Epidermal melanocyte (primary cell): ENCODE measurements around the gene MKNK2.

Experiments used
- DNase-seq: peaks from one replicate; pipeline ENCODE4 v3.0.0; 2011; ENCODE audit warnings: low spot score; ENCODE audit not compliant: insufficient read length

Gene MKNK2

DNA sequence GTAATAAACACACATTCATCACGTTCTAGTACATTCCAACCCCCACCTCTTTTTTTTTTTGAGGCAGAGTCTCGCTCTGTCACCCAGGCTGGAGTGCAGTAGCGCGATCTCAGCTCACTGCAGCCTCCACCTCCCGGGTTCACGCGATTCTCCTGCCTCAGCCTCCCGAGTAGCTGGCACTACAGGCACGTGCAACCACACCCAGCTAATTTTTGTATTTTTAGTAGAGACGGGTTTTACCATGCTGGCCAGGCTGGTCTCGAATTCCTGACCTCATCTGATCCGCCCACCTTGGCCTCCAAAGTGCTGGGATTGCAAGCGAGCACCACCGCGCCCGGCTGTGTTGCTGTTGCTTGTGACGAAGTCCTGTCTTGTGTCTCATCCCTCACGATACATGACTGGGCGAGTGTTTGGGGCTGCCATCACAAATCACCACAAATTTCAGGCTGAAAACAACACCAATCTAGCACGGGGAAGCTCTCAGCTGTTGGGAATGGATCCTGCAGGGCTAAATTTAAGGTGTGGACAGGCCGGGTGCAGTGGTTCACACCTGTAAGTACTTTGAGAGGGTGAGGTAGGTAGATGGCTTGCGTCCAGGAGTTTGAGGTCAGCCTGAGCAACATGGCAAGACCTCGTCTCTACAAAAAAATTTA, 29.4 kb upstream of the MKNK2 start:
- no peak for DNase-seq

DNA sequence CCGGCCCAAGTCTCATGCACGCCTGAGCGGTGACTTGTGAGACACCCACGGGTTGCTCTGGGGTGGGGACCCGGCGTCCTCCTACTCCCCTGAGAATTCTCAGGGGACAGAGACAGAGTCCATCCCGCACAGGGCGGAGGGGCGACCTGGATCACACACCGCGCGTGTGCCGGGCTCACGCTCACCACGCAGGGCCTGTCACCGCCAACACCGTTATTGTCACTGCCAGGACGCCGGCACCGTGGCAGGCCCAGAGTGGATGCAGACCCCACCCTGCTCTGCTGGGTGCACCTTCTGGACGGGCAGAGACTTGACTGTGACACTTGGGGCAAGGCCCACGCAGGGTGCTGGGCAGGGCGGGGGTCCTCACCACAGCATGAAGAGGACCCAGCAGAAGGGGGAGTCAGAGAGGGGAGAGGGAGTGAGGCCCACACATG, 28.8 kb upstream of the MKNK2 start:
- no peak for DNase-seq

DNA sequence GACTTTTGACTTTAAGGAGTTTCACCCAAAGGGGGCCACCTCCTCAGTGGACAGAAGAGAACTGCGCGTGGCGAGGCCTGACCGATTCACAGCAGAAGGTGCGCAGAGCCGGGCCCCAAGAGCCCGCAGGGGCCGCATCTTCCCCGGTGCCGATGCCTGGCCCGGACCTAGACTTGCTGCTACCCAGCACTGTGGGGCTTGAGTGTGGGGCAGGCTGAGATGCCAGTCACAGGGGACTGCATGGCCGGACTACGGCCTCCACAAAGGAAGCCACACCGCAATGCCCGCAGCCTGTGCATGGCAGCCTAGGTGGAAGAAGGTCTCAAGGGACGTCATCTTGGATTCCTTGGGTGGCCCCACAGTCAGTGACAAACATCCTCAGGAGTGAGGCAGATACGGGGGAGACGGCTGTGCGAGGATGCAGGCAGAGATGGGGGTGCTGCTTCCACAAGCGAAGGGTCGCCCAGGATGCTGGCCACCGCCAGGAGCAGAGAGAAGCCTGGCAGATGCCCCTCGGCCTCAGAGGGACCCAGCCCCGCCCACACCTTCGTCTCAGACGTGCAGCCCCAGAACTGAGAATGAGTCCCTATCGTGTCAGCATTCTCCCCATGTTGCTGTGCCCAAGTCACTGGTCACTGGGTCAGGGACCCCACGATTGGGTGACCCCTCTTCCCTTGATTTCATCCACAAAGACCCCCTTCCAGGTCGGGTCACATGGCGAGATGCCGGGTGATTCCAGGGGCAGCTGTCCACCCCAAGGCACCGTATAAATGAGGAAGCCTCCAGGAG, 28.2 kb upstream of the MKNK2 start:
- no peak for DNase-seq

DNA sequence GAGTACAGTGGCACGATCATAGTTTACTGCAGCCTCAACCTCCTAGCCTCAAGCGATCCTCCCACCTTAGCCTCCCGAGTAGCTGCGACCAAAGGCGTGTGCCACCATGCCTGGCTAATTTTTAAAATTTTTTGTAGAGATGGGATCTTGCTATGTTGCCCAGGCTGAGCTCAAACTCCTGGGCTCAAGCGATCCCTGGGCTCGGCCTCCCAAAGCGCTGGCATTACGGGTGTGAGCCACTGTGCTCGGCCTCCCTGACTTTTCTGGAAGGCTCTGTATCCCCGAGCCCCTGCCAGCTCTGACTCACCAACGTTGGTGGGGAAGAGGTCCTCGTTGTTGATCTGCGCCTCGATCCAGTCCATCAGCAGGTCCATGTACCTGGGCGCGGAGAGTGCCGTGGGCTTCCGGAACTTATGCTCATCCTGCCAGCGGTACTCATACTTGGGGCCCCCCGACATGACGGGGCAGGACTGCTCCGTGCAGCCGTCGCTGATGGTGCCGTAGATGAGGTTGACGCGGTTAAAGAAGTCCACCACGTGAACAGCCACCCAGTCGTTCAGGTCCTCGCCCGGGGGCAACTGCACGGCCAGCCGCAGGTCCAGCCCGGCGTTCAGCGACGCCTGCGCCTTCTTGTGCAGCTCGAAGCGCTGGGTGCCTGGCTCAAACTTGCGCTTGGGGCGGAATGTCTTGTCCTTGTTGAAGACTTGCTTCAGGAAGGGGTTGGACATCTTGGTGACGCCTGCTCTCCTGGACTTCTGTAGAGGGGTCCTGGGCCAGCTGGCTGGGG, 27.0 kb upstream of the MKNK2 start:
- DNase-seq = no peak

DNA sequence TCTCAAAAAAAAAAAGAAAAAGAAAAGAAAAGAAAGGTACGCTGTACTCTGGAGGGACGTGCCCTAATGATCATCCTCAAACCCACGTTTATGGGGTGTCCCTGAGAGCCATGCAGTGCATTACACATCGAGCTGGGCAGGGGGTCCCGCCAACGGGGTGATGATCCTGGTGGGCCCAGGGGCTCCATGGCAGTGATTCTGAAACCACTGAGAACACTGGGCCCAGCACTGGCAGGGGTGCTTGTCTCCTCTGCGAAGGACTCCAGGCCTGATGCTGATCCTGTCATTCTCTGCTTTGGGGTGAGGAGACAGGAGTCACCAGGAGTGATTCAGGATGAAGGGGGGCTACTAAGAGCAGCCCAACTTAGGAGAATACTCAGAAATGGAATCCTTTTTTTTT, 26.4 kb upstream of the MKNK2 start:
- no peak for DNase-seq

DNA sequence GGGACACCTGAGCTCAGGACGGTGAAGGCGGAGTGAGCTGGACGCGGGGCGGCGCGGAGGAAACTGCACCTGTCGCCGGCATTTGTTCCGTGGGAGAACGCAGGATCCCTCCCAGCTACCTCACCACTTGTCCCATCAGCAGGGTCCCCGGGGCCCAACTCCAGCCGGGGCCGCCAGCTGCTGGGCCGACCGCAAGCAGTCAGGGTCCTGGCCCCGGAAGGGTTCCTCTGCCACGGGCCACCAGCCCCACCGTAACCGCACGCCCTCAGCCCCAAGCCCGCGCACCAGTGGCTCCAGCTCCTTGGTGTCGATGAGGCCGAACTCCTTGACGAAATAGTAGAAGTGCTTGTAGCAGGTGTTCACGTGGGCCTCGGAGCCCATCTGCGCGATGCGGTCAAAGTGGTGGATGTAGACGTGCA, 25.5 kb upstream of the MKNK2 start:
- DNase-seq = no peak

DNA sequence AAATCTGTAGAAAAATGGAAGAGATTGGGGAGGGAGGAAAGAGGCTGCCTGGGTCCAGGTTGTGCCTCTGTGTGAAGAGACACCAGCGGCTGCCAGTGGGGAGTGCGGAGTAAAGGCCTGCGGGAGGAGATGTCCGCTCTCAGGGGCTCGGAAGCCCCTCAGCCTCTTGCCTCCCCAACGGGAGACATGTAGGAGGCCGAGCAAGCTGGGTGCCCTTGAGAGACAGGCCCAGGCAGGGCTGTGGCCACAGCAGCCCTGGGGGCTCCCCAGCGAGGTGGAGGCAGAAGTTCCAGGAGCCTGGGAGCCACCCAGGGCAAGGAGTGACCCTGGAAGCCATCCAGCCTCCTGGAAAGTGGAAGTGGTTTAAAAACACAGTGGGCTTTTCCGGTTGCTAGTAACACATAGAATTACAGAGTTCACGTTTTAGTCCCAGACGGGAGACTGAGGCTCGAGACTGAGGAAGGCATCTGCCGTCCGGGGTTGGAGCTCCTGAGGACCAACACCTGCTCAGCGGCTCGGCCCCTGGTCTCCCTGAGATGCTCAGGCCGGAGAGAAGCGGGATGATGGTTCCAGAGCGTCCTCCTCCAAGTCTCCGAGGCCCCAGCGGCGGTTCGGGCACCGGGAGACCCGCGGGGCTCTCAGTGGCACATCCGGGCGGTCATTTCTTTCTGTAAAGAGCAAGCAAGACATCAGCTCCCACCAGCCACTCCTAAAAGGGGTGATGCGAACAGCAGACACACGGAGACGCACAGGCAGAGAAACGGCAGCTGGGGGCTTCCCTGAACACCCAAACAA, 21.9 kb upstream of the MKNK2 start:
- DNase-seq = no peak

DNA sequence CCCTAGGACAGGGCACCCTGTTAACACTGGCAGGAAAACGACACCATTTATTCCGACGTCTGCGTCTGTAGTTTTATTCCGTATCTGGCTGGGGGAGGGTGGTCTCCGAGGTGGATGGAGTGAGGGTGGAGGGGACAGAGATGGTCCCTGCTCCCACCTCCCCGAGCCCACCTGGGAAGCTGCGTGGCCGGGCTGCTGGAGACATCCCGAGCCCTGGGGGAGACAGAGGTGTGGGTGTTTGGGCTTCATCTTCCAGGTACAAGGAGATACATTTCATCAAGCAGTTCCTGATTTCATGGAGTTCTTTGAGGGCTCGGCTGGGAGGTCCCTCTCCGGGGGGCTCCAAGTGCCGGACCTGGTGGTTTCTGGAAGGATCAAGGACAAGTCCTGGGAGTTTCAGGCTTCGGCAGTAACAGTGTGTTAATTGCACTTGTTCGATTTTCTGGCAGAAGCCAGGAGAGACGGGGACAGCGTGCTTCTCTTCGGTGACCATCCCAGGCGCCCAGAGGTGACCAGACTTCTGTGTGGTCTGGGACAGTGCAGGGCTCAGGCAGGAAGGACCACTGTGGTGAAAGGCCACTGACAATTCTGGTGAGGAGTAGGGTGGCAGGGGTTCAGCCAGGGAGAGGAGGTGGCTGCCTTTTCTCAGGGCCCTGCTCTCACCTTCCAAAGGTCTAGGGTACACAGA, 20.1 kb upstream of the MKNK2 start:
- no peak for DNase-seq

DNA sequence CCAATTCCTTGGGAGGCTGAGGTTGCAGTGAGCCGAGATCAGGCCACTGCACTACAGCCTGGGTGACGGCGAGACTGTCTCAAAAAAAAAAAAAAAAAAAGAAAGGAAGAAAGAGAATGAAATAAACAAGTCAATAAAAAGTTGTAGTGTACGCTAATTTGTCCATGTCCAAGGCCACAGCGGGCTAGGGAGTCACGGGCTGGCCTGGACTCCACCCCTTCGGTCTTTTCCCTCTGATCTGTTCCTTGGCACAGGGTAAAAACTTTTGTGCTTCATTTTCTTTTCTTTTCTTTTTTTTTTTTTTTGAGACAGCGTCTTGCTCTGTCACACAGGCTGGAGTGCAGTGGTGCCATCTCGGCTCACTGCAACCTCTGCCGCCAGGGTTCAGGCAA, 19.4 kb upstream of the MKNK2 start:
- no peak for DNase-seq

DNA sequence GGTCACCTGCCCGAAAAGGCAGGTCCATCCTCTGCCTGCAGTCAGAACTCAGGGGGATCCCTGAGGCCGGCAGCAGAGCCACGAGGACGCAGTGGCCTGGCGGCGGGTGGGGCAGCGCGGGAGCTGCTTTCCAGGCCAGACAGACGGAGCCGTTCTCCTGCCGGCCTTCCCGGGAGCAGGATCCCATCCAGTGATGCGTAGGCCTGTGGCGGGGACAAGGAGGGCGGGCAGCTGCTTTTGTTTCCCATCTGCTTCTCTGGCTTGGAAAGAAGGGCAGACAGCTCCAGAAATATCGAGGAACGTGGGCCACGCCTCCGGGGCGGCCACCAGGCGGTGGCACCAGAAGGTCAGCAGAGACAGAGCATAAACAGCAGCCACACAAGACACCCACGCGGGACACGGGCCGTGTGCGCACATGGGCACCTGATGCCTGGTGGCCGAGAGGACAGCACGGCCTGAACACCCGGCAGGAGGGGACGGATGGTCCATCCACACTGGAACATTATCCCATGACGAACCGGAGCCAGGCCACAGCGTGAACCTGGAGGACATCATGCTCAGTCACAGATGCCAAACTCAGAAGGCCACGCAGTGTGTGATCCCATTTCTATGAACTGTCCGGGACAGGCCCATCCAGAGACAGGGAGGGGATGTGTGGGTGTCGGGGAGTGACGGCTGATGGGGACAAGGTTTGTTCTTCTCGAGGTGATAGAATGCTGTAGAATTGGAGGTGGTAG, 13.9 kb upstream of the MKNK2 start:
- DNase-seq = no peak

DNA sequence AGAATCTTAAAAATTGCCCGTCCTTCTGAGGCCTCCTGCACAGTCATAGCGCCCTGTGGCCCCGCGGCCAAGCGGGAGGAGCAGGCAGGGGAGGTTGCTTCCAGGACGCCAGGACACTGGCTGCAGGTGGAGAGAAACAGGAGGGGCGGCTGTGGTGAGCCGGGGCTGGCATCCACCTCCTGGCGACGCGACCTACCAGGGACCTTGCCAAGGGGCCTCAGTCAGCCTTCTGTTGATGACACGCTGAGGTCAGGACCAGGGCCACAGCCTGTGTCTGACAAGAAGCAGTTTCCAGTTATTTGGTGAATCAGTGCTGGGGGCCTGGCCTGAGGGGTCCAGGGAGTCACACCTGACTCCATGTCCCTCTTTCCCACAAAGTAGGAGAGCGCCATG, 13.3 kb upstream of the MKNK2 start:
- no peak for DNase-seq

DNA sequence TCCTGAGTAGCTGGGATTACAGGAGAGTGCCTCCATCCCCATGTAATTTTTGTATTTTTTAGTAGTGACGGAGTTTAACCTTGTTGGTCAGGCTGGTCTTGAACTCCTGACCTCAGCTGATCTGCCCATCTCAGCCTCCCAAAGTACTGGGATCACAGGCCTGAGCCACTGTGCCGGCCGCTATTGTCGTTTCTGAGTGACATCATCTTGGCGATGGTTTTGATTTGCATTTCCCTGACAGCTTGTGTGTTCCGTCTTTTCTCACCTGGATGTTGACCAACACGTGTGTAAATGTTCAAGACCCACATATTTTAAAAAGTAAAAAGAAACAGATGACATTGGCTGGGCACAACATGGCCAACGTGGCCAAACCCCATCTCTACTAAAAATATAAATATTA, 12.8 kb upstream of the MKNK2 start:
- no peak for DNase-seq

DNA sequence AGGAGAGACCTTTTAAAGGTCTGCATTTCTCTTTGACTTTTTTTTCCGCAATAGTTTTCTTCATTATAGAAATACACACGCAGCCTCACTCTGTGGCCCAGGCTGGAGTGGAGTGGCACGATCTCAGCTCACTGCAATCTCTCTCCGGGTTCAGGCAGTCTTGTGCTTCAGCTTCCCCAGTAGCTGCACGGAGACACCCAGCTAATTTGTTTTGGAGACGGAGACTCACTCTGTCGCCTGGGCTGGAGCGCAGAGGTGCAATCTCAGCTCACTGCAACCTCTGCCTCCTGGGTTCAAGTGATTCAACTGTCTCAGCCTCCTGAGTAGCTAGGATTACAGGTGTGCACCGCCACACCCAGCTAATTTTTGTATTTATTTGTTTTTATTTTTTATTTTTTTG, 11.7 kb upstream of the MKNK2 start:
- DNase-seq = no peak

DNA sequence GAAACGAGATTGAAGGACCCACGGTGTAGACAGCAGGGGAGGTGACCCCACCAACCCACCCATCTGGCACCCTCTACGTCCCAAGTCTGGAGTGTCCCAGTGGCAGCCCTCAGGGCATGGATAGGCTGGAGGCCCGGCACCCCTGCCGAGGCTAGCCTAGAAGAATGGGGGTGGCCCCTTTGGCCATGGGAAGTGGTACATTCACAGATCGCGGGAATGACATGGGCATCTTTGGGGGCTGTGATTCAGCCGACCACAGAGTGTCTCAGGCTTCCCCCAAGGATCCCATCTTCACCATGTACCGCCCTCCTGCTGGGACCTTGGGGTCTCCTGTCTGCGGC, 11.3 kb upstream of the MKNK2 start:
- no peak for DNase-seq

DNA sequence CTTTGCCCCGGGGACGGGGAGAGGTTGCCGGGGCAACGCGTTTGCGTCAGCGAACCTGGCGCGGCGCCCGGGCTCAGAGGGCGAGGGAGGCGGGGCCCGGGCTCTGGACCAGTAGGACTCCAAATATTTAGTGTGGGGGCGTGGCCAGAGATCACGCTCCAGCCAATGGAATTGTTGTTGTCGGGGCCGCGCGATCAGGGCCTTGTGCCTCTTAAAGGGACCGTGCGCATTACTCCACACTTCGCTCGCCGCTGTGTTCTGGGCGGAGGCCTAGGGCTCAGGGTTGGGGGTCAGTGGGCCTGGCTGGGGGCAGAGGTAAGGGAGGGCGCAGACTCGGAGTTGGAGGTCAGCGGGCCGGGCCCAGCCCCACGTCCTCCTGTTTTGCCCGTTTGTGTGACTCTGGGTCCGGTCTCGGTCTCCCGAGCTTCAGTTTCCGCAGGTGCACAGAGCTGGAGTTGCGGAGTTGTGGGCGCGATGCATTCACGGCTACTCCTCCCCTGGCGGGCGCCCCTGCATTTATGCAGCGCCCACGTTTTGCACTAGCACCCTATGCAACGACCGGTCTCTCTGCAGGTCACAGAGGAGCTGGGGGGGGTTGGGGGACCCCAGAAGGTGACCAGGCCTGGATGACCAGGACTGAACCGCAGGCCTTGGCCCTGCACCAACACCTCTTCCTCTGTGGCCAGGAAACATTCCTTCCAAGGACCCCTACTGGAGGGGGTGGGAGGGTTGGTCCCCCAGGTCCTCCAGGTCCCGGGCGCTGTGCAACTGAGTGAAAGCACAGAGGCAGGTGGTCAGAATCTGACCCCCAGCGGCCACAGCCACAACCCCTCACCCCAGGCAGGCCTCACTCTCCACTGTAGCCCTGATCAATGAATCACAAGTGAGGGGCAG, 10.7 kb upstream of the MKNK2 start:
- peak; percentile 92 for DNase-seq

DNA sequence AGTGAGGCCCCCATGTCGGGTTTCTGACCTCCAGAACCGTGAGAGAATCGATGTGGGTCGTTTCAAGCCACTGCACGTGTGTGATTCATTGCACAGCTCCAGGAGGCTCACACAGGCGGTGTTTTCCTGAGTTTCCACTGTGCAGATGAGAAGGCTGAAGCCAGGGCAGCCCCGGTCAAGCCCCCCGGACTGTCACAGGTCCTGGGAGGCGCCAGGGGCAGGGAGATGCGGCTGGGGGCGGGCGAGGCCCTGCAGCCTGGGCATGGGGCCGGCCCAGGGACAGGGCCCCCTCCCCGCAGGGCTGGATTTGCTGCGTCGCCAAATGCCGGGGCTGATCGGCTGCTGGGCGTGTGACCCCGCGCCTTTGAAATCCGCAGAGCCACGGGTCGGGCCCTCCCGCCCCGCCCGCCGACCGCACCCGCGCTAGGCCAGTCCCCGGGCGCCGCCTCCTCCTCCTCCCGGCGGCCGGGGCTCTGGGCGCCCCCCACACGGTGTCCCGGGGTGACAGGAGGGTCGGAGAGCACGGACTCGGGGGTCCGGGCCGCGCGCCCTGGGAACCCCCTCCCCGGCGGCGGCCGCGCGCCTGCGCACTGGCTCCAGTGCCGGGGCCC, 9.9 kb upstream of the MKNK2 start:
- DNase-seq = peak; percentile 64

DNA sequence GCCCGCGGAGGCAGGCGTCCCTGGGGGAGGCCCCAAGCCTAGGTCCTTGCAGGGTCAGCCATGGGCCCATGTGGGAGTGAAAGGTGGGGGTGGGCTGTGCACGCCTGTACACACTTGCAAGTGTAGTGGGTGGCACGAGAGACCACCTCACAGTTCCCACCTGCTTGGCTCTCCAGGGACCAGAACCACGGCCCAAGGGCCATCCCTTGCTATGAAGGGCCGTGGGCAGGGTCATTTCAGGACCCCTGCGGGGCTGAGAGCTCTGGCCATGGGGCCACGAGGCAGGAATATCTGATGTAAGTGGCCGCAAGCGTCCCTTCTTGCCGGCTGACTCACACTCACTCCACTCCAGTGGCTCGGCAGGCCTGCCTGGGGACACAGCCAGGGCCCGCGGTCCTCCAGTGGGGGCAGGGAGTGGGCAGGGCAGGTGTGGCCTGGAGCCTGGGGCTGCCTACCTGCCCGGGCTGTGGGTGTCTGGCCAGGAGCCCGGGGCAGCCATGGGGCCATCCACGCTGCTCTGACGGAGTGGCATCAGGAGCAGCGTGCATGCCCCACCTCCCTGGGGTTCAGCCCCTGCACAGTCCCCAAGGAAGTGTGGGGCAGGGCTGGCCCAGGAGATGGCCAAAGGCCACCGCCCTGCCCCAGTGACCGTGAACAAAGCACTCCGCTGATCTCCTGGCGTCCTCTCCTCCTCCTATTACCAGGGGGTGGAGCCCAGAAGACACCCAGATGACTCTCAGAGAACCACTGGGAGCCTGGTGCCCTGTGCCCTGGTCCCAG, 8.6 kb upstream of the MKNK2 start:
- DNase-seq = no peak
